Urothelium cell line (cell line): ENCODE results near the gene NUDT1.

Experiments used
- DNase-seq: peaks from one replicate; pipeline ENCODE4 v3.0.0; 2011; ENCODE audit warnings: low spot score, mixed read lengths
- FAIRE-seq: peaks from 2 replicates; lab custom pipeline; 2011; peaks lifted over from hg19 to GRCh38; lab: Jason Lieb, UNC

Gene NUDT1

DNA sequence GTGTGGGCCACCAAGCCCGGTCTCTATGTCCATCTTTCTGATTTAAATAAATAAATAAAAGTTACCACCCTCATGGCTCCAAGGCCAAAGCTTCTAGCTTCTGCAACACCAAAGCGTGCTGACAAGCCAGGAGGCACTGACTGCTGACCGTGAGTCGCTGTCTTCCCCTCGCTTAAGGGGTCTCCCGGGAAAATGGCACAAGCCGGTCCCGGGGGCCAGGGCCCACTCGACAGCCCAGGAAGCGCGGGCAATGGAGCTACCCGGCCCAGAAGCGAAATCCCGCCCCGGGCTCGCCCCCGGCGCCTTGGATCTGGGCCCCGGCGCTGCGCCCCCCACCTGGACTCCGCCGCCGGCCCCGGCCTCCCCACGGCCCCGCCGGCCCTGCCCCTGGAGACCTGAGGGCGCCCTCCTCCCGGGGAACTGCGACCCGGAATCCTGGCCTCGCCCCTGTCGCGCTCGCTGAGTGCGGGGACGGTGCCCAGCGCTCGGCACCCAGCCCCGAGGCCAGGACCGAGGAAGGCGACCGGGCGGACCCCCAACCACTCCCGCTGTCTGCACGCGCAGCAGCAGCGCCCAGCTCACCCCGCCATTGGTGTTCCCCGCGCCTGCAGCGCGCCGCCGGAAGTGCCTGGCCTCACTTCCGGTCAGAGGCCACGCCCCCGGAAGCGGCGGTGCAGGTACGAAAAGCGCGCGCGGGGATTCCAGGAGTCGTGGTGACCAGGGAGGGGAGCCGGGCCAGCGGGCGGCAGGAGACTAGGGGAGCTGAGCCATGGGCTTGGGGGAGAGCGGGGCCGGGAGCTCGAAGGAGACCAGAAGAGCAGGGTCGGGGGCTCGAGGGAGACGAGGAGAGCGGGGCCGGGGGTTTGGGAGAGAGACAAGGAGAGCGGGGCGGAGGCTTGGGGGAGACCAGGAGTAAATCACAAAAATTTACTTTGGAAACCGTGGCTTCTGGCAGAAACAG is at the start of gene NUDT1, which contains the start of gene MRM2:
Gene NUDT1 (plus strand): TSS at position 647 of the 961 bp plus-strand sequence. CDS start 2,349 bp downstream, outside the sequence.
Gene MRM2 (minus strand): TSS at position 626 of the 961 bp plus-strand sequence. CDS start 36 bp downstream, at position 590.
- peak; percentile 99 for DNase-seq
- FAIRE-seq, result peak; percentile 99

DNA sequence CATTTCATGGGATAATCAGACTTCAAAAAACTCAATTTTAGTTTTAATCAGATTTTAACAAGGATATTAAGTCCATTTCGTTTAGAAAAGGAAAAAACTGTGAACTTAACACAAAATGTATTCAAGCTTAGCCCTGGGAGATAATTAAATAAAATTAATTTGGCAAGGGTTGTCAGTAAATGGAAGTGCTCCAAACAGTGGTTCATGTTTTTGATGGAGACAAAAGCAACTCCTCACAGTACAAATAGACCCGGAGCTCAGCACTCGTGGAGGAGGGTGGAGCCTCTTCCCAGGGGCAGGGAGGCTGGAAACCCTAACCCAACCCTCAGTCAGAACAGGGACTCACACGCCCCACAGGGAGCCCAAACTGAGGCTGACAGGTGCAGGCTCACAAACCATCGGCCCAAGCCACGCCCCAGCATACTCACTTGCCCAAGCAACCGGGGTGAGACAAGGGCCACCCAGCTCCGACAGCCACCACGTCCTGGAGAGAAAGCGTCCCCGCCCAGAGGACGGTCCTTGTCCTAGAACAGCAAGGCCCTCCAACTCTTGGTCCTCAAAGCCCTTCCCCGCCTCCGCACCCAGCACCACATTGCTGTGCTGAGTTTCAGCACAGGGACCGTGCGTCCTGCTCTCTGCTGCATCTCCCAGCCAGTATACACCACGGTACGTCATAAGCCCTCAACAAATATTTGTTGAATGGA is 49.0 kb upstream of the NUDT1 start:
- FAIRE-seq (peak; percentile 94), DNase-seq (no peak)

DNA sequence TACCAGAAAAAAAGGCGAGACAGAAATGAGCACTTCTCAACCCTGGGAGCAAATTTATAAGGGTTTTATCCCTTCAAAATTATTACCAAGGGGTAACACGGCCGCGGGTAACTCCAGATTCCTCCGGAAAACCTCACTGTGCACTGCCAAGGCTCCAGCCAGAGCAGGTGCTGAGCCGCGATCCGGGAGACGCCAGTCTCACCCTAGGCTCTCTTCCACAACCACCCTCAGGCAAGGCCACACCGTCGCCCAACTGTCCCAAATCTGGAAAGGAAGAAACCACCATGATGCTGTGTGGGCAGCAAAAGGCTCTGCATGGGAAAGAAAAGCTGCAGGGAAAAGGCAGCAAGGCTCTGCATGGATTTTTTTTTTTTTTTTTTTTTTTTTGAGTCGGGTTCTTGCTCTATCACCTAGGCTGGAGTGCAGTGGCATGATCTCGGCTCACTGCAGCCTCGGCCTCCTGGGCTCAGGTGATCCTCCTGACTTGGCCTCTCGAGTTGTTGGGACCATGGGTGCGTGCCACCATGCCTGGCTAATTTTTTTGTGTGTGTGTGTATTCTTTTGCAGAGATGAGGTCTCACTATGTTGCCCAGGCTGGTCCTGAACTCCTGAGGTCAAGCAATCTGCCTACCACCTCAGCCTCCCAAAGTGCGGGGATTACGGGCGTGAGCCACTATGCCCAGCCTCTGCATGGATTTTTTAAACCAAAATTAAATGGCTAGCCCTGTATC is 48.3 kb upstream of the NUDT1 start:
- FAIRE-seq, result peak; percentile 55

DNA sequence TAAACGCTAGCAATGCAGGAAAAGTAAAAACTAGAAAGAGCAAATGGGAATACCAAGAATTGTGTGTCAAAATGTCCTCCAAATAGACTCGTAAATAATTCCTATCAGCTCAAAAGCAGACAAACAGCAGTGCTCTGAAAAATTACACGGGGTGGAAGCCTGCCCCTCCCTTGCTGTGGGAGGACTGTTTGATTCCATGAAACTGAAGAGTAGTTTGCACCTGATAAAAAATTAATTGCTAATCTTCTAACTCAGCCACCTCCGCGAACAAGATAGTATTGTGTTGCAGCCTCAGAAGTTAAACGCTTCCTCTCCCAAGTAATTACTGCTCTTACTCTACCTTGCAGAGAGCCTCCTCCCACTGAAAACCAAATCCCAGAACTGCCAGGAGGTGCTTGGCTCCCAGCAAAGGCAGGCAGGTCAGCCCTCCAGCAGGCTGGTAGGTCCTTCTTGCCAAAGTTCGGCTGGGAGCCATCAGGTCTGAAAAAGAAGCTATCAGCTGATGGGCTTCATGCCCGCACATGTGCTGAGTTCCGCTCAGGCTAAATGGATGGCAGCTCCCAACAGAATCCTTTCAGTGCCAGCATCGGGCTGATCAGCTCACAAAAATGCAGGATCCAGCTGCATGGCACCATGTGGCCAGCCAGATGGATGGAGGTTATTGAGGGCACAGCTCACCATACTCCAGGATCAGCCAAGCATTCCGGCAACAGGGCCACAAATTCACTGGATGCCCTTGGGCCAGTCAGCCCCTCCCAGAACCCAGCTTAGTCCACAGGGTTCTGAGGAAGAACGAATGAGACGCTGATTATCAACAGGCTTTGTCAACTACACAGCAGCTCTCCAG is 46.4 kb upstream of the NUDT1 start:
- DNase-seq, result no peak
- peak; percentile 95 for FAIRE-seq

More for the DNA sequence above, 48.3 kb upstream of the NUDT1 start:
- no peak for DNase-seq

DNA sequence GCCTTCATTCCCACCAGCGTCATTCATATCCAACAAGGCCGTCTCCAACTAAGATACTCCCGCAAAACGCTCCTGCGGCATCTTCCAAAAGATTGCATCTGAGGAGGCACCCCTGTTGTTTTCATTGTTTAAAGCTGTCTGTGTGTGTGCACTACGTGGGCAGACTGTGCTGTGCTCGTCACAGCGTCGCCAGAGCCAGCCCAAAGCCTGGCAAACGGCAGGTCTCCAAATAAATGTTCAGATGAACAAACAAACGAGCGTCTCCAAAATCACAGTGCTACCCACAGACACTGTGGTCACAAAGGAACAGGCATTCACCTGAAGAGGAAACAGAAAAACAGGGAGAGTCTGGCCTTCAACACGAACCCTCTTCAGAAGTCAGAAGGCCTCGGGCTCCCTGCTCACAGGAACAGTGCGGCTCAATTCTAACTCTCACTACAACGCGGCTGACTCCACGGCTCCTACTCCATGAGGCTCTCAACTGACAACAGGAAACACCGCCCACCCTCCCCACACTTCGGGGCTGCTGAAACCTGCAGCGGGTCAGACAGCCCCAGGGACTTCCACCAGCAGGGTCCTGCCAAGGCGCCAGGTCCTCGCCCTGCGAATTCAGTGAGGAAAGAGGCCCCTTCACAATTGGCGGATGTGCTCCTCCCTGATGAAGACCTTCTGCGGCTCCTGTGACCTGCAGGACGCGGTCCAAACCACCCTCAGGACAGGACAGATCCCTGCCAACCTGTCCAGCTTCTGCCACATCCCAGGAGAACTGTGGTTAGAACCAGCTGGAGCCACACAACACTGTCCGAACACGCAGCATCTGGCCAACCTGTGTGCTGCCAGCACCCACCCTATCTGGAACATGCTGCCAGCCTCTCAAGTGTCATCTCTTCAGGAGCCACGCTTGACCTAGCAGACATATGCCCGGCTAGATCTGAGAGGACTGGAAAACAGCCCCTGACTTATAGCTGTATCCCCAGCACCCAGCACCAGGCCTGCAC is 45.3 kb upstream of the NUDT1 start:
- DNase-seq, result no peak
- FAIRE-seq, result peak; percentile 83

DNA sequence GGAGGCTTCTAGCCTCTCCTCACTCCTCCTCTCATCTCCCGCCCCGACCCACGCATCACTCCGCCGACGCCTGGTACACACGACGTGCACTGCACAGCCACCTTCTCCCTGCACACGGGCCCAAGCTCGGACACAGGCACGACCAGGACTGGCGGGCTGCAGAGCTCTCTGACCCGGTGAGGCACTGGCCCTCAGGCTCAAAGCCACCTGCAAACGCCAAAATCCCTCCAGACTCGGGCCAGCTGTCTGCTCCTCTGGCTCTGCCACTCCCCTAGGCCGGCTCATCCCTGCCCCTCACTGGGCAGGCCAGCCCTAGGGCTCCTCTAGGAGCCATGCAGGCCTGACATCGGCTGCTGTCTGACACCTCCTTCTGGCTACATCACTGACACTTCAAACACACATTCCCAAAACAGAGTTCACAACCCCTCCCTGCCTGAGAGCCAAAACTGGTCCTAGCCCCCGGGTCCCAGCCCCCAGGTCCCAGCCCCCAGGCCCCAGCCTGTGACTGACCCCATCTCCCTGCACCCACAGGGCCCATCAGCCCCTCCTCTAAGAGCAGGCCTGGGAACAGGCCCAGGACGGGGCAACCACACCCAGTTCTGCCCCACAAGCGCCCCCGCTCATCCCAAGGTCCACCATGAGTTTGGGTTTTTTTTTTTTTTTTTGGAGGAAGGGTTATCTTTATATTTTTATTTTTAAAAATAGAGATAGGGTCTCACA is 44.4 kb upstream of the NUDT1 start:
- no peak for DNase-seq
- FAIRE-seq, result peak; percentile 86

DNA sequence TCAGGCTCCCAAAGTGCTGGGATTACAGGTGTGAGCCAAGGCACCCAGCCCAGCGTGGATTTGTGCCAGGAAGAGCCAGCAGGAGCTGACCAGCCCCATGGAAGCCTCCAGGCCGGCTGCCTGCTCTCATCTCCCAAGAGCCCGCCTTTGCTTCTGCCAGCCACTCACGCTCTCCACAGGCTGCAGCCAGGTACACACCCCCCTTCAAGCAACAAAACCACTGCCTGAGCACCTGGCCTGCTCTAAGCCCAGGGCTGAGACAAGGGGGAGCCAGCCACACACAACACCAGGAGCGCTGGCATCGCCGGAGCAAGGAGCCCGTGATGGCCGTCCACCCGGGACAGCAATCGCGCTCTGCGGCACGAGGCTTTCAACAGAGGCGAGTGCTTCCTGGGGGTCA is 43.8 kb upstream of the NUDT1 start:
- FAIRE-seq, result peak; percentile 17
- no peak for DNase-seq

DNA sequence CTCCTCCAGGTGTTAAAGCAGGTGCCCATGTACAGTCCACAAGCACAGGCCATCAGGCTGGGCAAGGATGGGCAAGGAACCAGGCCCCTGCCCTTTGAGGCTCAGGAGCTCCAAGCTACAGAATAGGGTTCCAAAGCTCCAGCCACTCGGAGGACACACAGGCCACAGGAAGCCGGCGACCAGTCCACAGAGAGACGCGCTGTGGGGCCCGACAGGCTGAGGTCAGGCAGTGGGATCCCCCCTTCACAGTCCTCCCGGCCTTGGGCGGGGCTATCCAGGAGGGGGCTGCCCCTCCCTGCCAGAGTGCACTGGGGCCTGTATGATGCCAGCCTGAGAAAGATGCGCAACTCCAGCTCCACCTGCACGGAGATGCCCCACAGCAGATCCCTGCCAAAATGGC is 43.3 kb upstream of the NUDT1 start:
- no peak for DNase-seq
- peak; percentile 9 for FAIRE-seq

DNA sequence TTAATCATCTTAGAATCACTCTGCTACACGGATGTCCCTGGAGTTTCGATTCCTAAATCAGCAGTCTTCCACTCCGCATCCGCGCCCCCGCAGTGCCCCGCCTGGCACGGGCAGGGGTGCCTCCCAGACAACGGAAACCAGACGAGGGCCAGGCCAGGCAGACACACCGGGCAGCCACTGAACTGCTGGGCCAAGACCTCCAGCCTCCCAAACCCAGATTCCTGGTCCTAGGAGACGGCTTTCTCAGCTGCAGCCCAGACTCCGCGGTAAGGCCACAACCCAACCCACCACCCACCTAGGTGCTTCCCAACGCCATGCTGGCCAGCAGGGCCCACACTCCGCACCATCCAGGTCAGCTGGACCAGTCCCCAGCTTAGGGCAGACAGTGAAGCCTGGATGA is 42.5 kb upstream of the NUDT1 start:
- FAIRE-seq, result peak; percentile 90
- no peak for DNase-seq

DNA sequence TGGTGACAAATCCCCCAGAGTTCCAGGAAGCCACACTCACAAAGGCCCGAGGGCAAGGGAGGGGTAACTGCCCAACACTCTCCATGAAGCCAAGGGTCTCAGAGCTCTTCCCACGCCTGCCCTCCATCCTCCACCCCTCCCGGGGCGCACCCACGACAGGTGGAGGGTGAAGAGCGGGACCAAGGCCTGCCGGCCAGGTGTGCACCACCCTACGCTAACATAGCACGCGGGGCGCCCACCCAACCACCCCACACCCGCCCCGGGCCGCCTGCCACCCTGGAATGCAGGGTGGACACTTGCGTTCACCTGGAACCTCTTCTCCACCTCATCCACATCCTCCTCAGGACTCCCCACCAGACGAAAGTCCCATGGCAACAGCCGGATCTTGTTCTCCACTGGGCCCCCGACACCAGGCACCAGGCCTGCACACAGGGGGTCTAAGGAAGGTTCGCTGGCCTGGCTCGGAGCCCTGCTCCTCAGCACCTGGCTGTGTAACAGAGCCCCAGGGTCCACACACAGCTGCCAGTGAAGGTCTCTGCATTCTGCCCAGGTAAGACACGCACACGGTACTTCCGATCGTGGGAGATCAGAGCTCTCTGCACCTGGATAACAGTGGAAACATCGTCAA is 42.0 kb upstream of the NUDT1 start:
- FAIRE-seq (peak; percentile 65), DNase-seq (no peak)

DNA sequence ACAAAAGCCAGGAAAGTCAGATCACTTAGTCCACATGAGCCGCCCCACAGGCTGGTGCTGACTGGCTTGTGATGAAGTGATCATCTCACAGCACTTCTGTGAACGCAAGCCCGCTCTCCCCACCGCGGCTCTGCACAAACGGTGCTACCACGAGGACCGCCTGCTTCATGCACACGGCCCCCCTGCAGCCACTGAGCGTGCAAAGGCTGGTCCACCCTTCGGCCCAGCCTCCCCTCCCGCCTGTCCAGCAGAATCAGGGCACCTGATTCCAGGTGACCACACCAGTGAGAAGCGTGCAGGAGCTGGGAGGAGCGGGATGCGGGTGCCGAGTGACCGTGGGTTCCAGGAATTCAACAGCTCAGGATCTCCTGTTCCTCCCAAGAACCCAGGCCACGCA is 41.4 kb upstream of the NUDT1 start:
- FAIRE-seq (peak; percentile 59), DNase-seq (no peak)

DNA sequence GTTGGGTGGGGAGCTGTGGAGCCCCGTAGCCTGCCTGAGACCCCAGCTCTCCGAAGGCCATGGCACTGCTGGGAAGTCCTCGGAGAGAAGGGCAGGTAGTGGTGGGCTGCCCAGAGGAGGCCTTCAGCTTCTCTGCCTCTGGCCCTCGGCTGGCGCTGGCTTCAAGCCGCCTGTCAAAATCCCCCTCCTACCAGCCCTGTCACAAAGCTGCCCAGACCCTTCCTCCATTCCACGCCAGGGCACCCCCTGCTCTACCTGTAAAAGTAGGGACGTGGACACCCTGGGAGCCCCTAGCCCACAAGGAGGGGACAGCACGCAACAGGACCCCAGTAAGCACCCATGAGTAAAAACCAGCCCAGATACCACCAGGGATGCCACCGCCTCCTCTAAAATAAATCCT is 40.9 kb upstream of the NUDT1 start:
- no peak for FAIRE-seq

DNA sequence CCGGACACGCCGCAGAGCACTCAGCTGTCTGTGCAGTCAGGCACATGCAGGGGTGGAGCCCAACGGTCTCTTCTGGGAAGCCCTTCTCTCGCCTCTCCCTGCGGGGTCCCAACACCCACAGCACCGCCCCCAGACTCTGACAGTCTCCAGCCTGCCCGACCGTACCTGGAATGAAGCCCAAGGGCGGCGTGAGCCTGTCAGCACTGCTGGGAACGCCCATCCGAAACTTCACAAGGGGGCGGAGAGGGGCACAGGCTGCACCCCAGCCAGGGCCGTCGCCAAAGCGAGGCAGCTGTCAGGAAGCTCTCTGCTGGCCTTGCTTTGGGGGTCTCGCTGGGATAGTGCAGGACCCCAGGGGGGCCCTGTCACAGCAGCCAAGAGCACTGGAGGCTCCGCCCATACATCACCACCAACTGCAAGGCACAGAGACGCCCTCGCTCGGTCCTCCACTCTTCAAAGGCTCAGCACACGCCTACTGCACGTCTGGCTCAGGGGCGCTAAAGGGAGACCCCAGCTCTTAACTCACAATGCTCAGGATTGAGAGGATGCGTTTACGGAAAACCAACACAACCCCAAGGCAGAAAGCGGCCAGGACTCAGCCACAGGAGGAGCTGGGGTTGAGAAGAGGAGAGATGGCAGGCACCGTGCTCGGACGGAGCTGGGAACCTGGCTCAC is 40.2 kb upstream of the NUDT1 start:
- DNase-seq (no peak), FAIRE-seq (peak; percentile 58)

More for the DNA sequence above, 40.9 kb upstream of the NUDT1 start:
- DNase-seq, result no peak

DNA sequence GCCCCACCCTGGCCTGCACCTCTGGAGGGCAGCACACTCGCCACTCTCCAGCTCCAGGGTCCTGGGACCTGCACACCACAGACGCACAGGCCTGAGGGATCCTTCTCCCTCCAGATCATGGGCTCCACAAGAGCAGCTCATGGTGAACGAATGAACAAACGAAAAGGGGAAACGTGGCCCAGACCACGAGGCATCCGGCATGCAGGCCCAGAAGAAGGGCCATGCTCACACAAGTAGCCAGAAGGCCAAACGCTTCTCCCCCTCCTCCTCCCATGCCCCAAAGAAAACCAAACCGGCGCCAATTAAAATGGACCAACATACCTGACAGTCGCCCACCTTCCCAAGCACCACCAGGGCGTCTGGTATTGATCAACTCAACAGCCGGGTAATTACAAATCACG is 39.7 kb upstream of the NUDT1 start:
- FAIRE-seq (peak; percentile 50), DNase-seq (no peak)

DNA sequence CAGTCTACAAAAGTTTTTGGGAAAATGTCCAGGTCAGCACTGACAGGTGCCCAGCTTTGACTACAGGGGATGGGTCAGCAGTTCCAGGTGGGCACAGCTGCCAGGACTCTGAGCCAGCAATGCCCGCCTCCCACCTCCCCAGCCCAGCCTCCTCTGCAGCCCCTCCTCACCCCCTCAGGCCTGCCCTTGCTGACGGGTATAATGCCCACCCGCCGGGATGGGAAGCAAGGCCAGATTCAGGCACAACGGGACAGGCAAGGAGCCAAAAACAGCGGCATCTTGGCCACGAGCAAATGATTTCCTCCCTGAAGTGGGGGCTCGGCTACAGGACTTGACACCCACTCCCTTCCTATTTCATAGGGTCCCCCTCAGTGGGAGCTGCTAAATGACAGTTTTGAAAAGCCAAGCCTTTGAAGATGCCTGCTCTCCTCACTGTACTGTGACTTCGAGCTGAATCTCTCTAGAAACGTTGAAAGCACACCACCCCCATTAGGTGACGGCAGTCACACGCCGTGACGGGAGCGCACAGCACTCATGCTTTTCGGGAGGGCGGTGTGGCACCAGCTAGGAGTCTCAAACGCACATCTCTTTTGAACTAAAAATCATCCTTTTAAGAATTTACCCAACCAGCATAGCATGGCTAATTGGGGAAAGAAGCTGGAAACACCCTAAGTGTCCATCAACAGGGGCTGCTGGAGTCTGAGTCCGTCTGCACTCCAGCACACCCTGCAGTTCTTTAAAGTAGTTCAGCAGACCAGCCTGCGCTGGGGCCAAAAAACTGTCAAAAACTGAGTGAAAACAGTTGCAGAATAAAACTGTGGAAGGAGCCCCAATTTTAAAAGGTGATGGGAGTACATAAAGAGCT is 38.9 kb upstream of the NUDT1 start:
- FAIRE-seq (peak; percentile 32), DNase-seq (no peak)

DNA sequence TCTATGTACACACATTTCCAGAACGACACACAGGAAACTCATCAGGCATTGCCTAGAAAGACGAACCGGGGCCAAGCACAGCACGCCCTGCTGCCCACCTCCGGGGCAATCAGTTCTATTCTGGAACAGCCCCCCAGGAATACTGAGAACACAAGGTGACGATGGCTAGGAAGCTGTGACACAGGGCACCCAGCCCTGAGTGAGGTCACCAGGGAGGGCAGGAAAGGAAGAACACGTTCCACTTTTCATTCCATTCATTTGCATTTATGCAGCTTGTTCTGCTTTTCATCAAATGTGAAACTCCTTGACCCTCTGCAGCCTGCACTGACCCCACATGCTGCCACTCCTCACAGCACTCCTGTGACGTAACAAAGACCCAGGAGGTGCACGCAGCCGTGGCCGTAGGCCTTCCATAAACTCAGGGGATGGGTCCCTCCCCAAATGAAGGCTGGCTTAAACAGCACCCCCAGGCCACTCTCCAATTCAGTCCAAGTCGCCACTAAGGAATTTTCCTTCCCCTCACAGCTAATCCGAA is 38.2 kb upstream of the NUDT1 start:
- DNase-seq (no peak), FAIRE-seq (peak; percentile 93)
